NCI-H2171 treated with DMSO at 0.1 percent for 48 hours (cell line): ENCODE measurements around the gene SACS.
A peak's percentile ranks its signal among the peaks of the same experiment; 100 is the strongest.

ENCODE experiments used
- DNase-seq: peaks from one replicate; lab custom pipeline; 2025; lab: John Stamatoyannopoulos, UW

Gene SACS

GRCh38 chr13:23433171-23434153 is at the start of gene SACS:
TSS of gene SACS (minus strand) at chr13:23433702. CDS start at chr13:23411239, 22,463 bp downstream.
- peak; percentile 65 for DNase-seq

- DNase-seq: no peak
Observed at GRCh38 chr13:23480324-23480723, 46.8 kb upstream of the SACS start.

GRCh38 chr13:23477101-23477500 is 43.6 kb upstream of the SACS start:
- no peak for DNase-seq

GRCh38 chr13:23473221-23473620 is 39.7 kb upstream of the SACS start:
- DNase-seq: no peak

GRCh38 chr13:23472189-23472588 is 38.7 kb upstream of the SACS start:
- DNase-seq: no peak

- no peak for DNase-seq
Observed at GRCh38 chr13:23470790-23471614, 37.5 kb upstream of the SACS start.

- no peak for DNase-seq
Observed at GRCh38 chr13:23469951-23470421, 36.5 kb upstream of the SACS start.

- DNase-seq: peak; percentile 27
Observed at GRCh38 chr13:23468811-23469210, 35.3 kb upstream of the SACS start.

- DNase-seq: no peak
Observed at GRCh38 chr13:23467932-23468278, 34.4 kb upstream of the SACS start.

GRCh38 chr13:23467048-23467931 is 33.8 kb upstream of the SACS start:
- DNase-seq: no peak

- DNase-seq: peak; percentile 72
Observed at GRCh38 chr13:23466144-23467002, 32.9 kb upstream of the SACS start.

GRCh38 chr13:23463661-23464060 is 30.2 kb upstream of the SACS start:
- DNase-seq: no peak

- DNase-seq: no peak
Observed at GRCh38 chr13:23462815-23463559, 29.5 kb upstream of the SACS start.

- DNase-seq: no peak
Observed at GRCh38 chr13:23461544-23461943, 28.0 kb upstream of the SACS start.

- no peak for DNase-seq
Observed at GRCh38 chr13:23460921-23461320, 27.4 kb upstream of the SACS start.

GRCh38 chr13:23460309-23460708 is 26.8 kb upstream of the SACS start:
- no peak for DNase-seq

GRCh38 chr13:23458989-23459388 is 25.5 kb upstream of the SACS start:
- no peak for DNase-seq

- DNase-seq: no peak
Observed at GRCh38 chr13:23456437-23457210, 23.1 kb upstream of the SACS start.
